A673 (cell line): ENCODE results near the gene ITPR1. TPM values are rescaled to one million over a fixed set of nuclear protein-coding genes. Genes with fewer than 3 reads are reported as not detected.

Source experiments
- BruUV-seq: library from RNA; stranded (reverse); fragments of 400-500 nt; replicated peaks from 2 replicates; lab custom pipeline; 2021; lab: Mats Ljungman, UMichigan
- CTCF ChIA-PET: fragments of 300-600 bp; sonication (Branson Sonifier 250); formaldehyde crosslinking; loops from one replicate; lab custom pipeline; 2022; ENCODE audit warnings: antibody characterized with exemption; lab: Charles Lee
- POLR2A ChIA-PET: fragments of 300-600 bp; sonication (Branson Sonifier 250); formaldehyde crosslinking; loops from one replicate; lab custom pipeline; 2022; ENCODE audit warnings: antibody characterized with exemption; ENCODE audit not compliant: low non-redundant PET; lab: Charles Lee
- DNase-seq: peaks from one replicate; pipeline ENCODE4 v3.0.0-alpha.2; 2015; ENCODE audit warnings: low spot score
- H3K27ac ChIP-seq: fragments of 200-600 bp; sonication (generic); 2 replicates; pipeline ENCODE4 v1.5.1; 2016; ENCODE audit warnings: mixed run types, low read depth, mild to moderate bottlenecking, mixed read lengths, antibody characterized with exemption, low read length; ENCODE audit not compliant: poor library complexity, severe bottlenecking
- H3K27me3 ChIP-seq: fragments of 200-600 bp; sonication (generic); replicated peaks from 2 replicates; pipeline ENCODE4 v1.6.1; 2017; ENCODE audit warnings: mixed run types, low read depth, mild to moderate bottlenecking, mixed read lengths, antibody characterized with exemption, low read length; ENCODE audit not compliant: insufficient read depth, poor library complexity
- H3K36me3 ChIP-seq: fragments of 200-600 bp; sonication (generic); 2 replicates; pipeline ENCODE4 v1.6.1; 2016; ENCODE audit warnings: mixed run types, mild to moderate bottlenecking, mixed read lengths, antibody characterized with exemption, low read length; ENCODE audit not compliant: insufficient read depth, poor library complexity, severe bottlenecking
- H3K4me1 ChIP-seq: fragments of 200-600 bp; sonication (generic); 2 replicates; pipeline ENCODE4 v1.6.1; 2017; ENCODE audit warnings: mixed run types, mild to moderate bottlenecking, mixed read lengths, antibody characterized with exemption, low read length; ENCODE audit not compliant: insufficient read depth, poor library complexity, severe bottlenecking
- H3K4me3 ChIP-seq: fragments of 200-600 bp; sonication (generic); 2 replicates; pipeline ENCODE4 v1.5.1; 2016; ENCODE audit warnings: low read depth, mixed run types, mild to moderate bottlenecking, mixed read lengths, low read length; ENCODE audit not compliant: poor library complexity, severe bottlenecking
- H3K9me3 ChIP-seq: fragments of 200-600 bp; sonication (generic); 2 replicates; pipeline ENCODE4 v1.6.1; 2016; ENCODE audit warnings: mixed run types, low read depth, mild to moderate bottlenecking, mixed read lengths, antibody characterized with exemption, low read length; ENCODE audit not compliant: poor library complexity, severe bottlenecking
- CTCF ChIP-seq: fragments of 300-800, 200-600 bp; sonication (generic); conservative IDR thresholded peaks from 2 replicates; pipeline ENCODE4 v1.5.1; 2017; ENCODE audit warnings: low read depth, mild to moderate bottlenecking, antibody characterized with exemption, low read length, moderate library complexity, mixed read lengths
- EZH2 ChIP-seq: fragments of 200-600 bp; sonication (generic); IDR thresholded peaks from 2 replicates; pipeline ENCODE4 v1.6.1; 2017; ENCODE audit warnings: borderline replicate concordance, low read depth, mild to moderate bottlenecking, mixed read lengths, antibody characterized with exemption, low read length; ENCODE audit not compliant: poor library complexity, severe bottlenecking
- intact Hi-C: fragments of 100-400 bp; cut with micrococcal nuclease; formaldehyde crosslinking; loops from one replicate; pipeline ENCODE4 v1.10.0; 2022; ENCODE audit not compliant: unreplicated experiment
- total RNA-seq: library from RNA; stranded (reverse); gene quantifications from 2 replicates; pipeline ENCODE4 v1.2.3, GENCODE V29; 2021

Gene ITPR1
- total RNA-seq, 1 experiment from 2014 or later: 8.6 TPM

GRCh38 chr3:4600493-4600892 is 107.3 kb downstream of the ITPR1 start:
- Histone ChIP-seq H3K27ac (no peak overlapping the region), H3K9me3 (no peaks in the 10 kb centered on the region), H3K4me1 (peaks cover 11% of the 10 kb centered on the region), H3K36me3 (no peaks in the 10 kb centered on the region), H3K27me3 (no peaks in the 10 kb centered on the region), H3K4me3 (no peak overlapping the region)
- TF ChIP-seq EZH2 (no peak), CTCF (no peak)
- POLR2A ChIA-PET: no interaction called here
- CTCF ChIA-PET: no interaction called here
- no TSS peak for BruUV-seq
- intact Hi-C loops: no loop called here
- no peak for DNase-seq

- Histone ChIP-seq H3K9me3 (no peaks in the 10 kb centered on the region), H3K4me3 (no peak overlapping the region), H3K36me3 (no peaks in the 10 kb centered on the region), H3K27me3 (no peaks in the 10 kb centered on the region), H3K27ac (no peak overlapping the region), H3K4me1 (peaks cover 7% of the 10 kb centered on the region)
- intact Hi-C loops: no loop called here
- CTCF ChIA-PET: no interaction called here
- POLR2A ChIA-PET: interaction anchor here (0.6 to 0.7 kb wide), 2 partner anchors 103 to 283 kb away, joined by 3 to 5 read pairs; no protein-coding TSS in a partner anchor
- BruUV-seq: no TSS peak
- TF ChIP-seq EZH2: no peak
- no peak for TF ChIP-seq CTCF
- DNase-seq: no peak
Measured at GRCh38 chr3:4601892-4602291, 108.7 kb downstream of the ITPR1 start.

GRCh38 chr3:4604693-4605092 is 111.5 kb downstream of the ITPR1 start:
- DNase-seq: no peak
- no peaks in the 10 kb centered on the region for H3K36me3 ChIP-seq
- no peaks in the 10 kb centered on the region for H3K27me3 ChIP-seq
- ChIA-PET CTCF (no interaction called here), POLR2A (no interaction called here)
- BruUV-seq: no TSS peak
- intact Hi-C loops: no loop called here
- H3K27ac ChIP-seq: no peak overlapping the region
- H3K9me3 ChIP-seq: no peaks in the 10 kb centered on the region
- no peak overlapping the region for H3K4me3 ChIP-seq
- H3K4me1 ChIP-seq: no peaks in the 10 kb centered on the region
- TF ChIP-seq EZH2 (no peak), CTCF (no peak)
